PC-9 (cell line): ENCODE data around the gene TUBB. TPM values are rescaled to one million over a fixed set of nuclear protein-coding genes. Genes with fewer than 3 reads are reported as not detected.
"Not testable (repeated sequence)": the region's sequence is repeated elsewhere in the genome, so short reads cannot be mapped to it uniquely, and the experiment has no call there.

ENCODE experiments used
- BruUV-seq: library from RNA; stranded (reverse); fragments of 400-500 nt; replicated peaks from 2 replicates; lab custom pipeline; 2021; lab: Mats Ljungman, UMichigan
- CTCF ChIA-PET: fragments of 300-600 bp; sonication (Branson Sonifier 250); formaldehyde crosslinking; loops from one replicate; lab custom pipeline; 2022; ENCODE audit warnings: antibody characterized with exemption; lab: Charles Lee
- POLR2A ChIA-PET: fragments of 300-600 bp; sonication (Branson Sonifier 250); formaldehyde crosslinking; loops from one replicate; lab custom pipeline; 2022; ENCODE audit warnings: antibody characterized with exemption; ENCODE audit not compliant: unreplicated experiment; lab: Charles Lee
- DNase-seq, 2 experiments: peaks; one replicate each; pipeline versions ENCODE4 v3.0.0 to v3.0.0-alpha.2; 2015 to 2022; ENCODE audit warnings: mixed read lengths in 1 of 2
- H2AFZ ChIP-seq: fragments of 200-600 bp; sonication (generic); 2 replicates; pipeline ENCODE4 v1.8.1; 2017; ENCODE audit warnings: antibody characterized with exemption
- H3F3A ChIP-seq: fragments of 200-600 bp; sonication (generic); 2 replicates; pipeline ENCODE4 v1.8.1; 2017; ENCODE audit warnings: antibody characterized with exemption, mild to moderate bottlenecking, low read depth; ENCODE audit not compliant: insufficient read depth
- H3K27ac ChIP-seq: fragments of 200-600 bp; sonication (generic); 2 replicates; pipeline ENCODE4 v1.6.1; 2016; ENCODE audit warnings: mixed run types
- H3K27me3 ChIP-seq: fragments of 200-600 bp; sonication (generic); 2 replicates; pipeline ENCODE4 v1.6.1; 2016; ENCODE audit warnings: low read depth, mixed run types; ENCODE audit not compliant: insufficient read depth
- H3K36me3 ChIP-seq: fragments of 200-600 bp; sonication (generic); 2 replicates; pipeline ENCODE4 v1.6.1; 2016; ENCODE audit warnings: low read depth, mixed run types
- H3K4me1 ChIP-seq: fragments of 200-600 bp; sonication (generic); replicated peaks from 2 replicates; pipeline ENCODE4 v1.6.1; 2016; ENCODE audit warnings: mixed run types; ENCODE audit not compliant: insufficient read depth
- H3K4me2 ChIP-seq: fragments of 200-600 bp; sonication (generic); 2 replicates; pipeline ENCODE4 v1.6.1; 2017; ENCODE audit warnings: mixed run types
- H3K4me3 ChIP-seq: fragments of 200-600 bp; sonication (generic); 2 replicates; pipeline ENCODE4 v1.6.1; 2016; ENCODE audit warnings: mixed run types
- H3K79me2 ChIP-seq: fragments of 200-600 bp; sonication (generic); 2 replicates; pipeline ENCODE4 v1.6.1; 2017; ENCODE audit warnings: low read depth, mixed run types
- H3K9me2 ChIP-seq: fragments of 200-600 bp; sonication (generic); 2 replicates; pipeline ENCODE4 v1.8.1; 2017; ENCODE audit warnings: mild to moderate bottlenecking; ENCODE audit not compliant: insufficient read depth
- H3K9me3 ChIP-seq: fragments of 200-600 bp; sonication (generic); 2 replicates; pipeline ENCODE4 v1.8.1; 2016; ENCODE audit warnings: low read depth; ENCODE audit not compliant: insufficient read depth
- H4K20me1 ChIP-seq: fragments of 200-600 bp; sonication (generic); 2 replicates; pipeline ENCODE4 v1.8.1; 2017; ENCODE audit not compliant: insufficient read depth
- EZH2 ChIP-seq: fragments of 200-600 bp; sonication (generic); IDR thresholded peaks from 2 replicates; pipeline ENCODE4 v1.8.0; 2017; ENCODE audit warnings: antibody characterized with exemption, low read depth
- intact Hi-C: fragments of 100-400 bp; cut with micrococcal nuclease; formaldehyde crosslinking; loops from one replicate; pipeline ENCODE4 v1.10.0; 2022; ENCODE audit not compliant: unreplicated experiment
- total RNA-seq: library from RNA; stranded (reverse); gene quantifications from 2 replicates; pipeline ENCODE4 v1.2.3, GENCODE V29; 2021
- TF ChIP-seq, protein P1 (sequence below): fragments of 200-600 bp; sonication (generic); conservative IDR thresholded peaks from 2 replicates; pipeline ENCODE4 v1.6.1; 2017; ENCODE audit warnings: mixed run types, antibody characterized with exemption, mild to moderate bottlenecking, moderate library complexity

TUBB gene
- total RNA-seq, 1 experiment from 2014 or later: 901 TPM

DNA sequence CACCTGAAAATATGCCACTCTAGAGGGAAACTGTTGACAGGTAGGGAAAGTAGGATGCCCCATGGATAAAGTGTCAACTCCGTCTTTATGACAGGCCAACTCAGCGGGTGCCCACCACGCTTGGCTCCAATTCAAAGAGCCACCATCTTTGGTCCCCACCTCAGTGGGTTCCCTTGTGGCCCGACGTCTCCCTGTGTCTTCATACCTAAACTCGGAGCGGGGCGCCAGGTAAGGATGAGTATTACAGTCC, 3.3 kb upstream of the TUBB start:
- no peak for TF ChIP-seq EZH2
- TF ChIP-seq, protein P1, sequence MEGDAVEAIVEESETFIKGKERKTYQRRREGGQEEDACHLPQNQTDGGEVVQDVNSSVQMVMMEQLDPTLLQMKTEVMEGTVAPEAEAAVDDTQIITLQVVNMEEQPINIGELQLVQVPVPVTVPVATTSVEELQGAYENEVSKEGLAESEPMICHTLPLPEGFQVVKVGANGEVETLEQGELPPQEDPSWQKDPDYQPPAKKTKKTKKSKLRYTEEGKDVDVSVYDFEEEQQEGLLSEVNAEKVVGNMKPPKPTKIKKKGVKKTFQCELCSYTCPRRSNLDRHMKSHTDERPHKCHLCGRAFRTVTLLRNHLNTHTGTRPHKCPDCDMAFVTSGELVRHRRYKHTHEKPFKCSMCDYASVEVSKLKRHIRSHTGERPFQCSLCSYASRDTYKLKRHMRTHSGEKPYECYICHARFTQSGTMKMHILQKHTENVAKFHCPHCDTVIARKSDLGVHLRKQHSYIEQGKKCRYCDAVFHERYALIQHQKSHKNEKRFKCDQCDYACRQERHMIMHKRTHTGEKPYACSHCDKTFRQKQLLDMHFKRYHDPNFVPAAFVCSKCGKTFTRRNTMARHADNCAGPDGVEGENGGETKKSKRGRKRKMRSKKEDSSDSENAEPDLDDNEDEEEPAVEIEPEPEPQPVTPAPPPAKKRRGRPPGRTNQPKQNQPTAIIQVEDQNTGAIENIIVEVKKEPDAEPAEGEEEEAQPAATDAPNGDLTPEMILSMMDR: no peak
- ChIA-PET CTCF (interaction anchor here (0.6 to 1.1 kb wide), 5 partner anchors 11 to 172 kb away, joined by 3 to 7 read pairs (median 3); partner anchors contain the start of gene DHX16), POLR2A (interaction anchor here (0.6 to 1.0 kb wide), 4 partner anchors 26 to 141 kb away, joined by 3 to 5 read pairs (median 4); partner anchors contain the start of gene NRM)
- Histone ChIP-seq H3K27ac (peak overlapping the region; percentile 40), H3K9me2 (no peaks in the 10 kb centered on the region), H3K9me3 (no peaks in the 10 kb centered on the region), H3K79me2 (peaks cover 32% of the 10 kb centered on the region), H3K4me2 (peak overlapping the region; percentile 96), H3K36me3 (peaks cover 3% of the 10 kb centered on the region; the same call in 1 of the 2 replicates), H3K27me3 (no peaks in the 10 kb centered on the region), H4K20me1 (peaks cover 4% of the 10 kb centered on the region; the same call in 1 of the 2 replicates), H3K4me1 (peaks cover 30% of the 10 kb centered on the region), H2AFZ (peak overlapping the region; percentile 74), H3K4me3 (peak overlapping the region; percentile 85), H3F3A (peaks cover 13% of the 10 kb centered on the region; the same call in 1 of the 2 replicates)
- no peak for DNase-seq
- BruUV-seq: no TSS peak
- intact Hi-C loops: loop anchor here (1.0 kb wide), 3 partner anchors 30 to 100 kb away; partner anchors contain the start of genes MRPS18B and PPP1R10

DNA sequence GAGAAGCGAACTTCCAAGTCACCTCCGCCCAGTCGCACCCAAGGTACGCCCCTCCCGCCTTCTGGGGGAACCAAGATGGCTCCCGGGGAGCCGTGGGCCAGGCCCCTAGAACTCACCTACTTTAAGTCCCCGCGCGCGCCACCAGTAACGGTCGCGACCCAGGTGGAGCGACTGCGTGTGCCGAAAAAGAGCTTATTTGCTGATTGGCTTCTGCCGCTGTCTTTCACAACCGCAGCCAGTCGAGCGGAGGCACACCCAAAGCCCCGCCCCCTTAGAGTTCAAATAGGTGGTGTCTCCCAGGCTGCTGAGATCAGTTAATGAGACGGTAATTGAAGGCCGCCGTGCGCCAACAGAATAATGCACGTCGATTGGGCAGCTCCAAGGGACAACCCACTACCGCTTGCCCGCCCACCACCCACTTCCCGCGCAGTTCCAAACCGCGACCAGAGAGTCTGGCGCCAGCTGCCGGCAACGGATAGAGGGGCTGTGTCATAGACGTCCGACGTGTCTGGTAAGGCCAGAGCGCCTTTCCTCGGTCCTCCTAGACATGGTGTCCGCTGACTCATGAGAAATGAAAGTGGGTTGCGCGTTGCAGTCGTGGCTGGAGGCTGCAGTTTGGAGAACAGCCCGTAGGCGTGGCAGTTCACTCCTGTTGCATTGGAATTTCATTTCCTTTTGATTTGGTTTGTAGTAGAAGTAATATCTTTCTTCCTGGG, 2.9 kb upstream of the TUBB start, which contains the start of gene MDC1:
TSS of gene MDC1 (minus strand) at position 153 of the 716 bp plus-strand sequence. CDS start 2,106 bp downstream, outside the sequence.
- H3K4me2 ChIP-seq: peak within 1 kb of the TSS; percentile 96
- no peaks in the 10 kb centered on the region for H3K27me3 ChIP-seq
- intact Hi-C loops: loop anchor here (1.0 kb wide), 3 partner anchors 30 to 100 kb away; partner anchors contain the start of genes MRPS18B and PPP1R10
- DNase-seq: peak; percentile 99 to 100
- peaks cover 5% of the 10 kb centered on the region; the same call in 1 of the 2 replicates for H3K36me3 ChIP-seq
- peak within 1 kb of the TSS; percentile 85 for H3K4me3 ChIP-seq
- H3K27ac ChIP-seq: peak within 1 kb of the TSS; percentile 82
- no peaks in the 10 kb centered on the region for H3K9me3 ChIP-seq
- CTCF ChIA-PET: interaction anchor here (0.6 to 1.1 kb wide), 6 partner anchors 12 to 172 kb away, joined by 3 to 7 read pairs (median 4); partner anchors contain the start of gene DHX16
- no TSS peak for BruUV-seq
- H4K20me1 ChIP-seq: peaks cover 8% of the 10 kb centered on the region
- H3K9me2 ChIP-seq: no peaks in the 10 kb centered on the region
- H3F3A ChIP-seq: peaks cover 18% of the 10 kb centered on the region; the same call in 1 of the 2 replicates
- peak within 1 kb of the TSS; percentile 74 for H2AFZ ChIP-seq
- POLR2A ChIA-PET: interaction anchor here (0.5 to 1.0 kb wide), 10 partner anchors 27 to 486 kb away, joined by 3 to 14 read pairs (median 4); partner anchors contain the start of gene NRM
- peaks cover 37% of the 10 kb centered on the region for H3K79me2 ChIP-seq
- peaks cover 32% of the 10 kb centered on the region for H3K4me1 ChIP-seq
- TF ChIP-seq, protein P1: no peak
- no peak for TF ChIP-seq EZH2

DNA sequence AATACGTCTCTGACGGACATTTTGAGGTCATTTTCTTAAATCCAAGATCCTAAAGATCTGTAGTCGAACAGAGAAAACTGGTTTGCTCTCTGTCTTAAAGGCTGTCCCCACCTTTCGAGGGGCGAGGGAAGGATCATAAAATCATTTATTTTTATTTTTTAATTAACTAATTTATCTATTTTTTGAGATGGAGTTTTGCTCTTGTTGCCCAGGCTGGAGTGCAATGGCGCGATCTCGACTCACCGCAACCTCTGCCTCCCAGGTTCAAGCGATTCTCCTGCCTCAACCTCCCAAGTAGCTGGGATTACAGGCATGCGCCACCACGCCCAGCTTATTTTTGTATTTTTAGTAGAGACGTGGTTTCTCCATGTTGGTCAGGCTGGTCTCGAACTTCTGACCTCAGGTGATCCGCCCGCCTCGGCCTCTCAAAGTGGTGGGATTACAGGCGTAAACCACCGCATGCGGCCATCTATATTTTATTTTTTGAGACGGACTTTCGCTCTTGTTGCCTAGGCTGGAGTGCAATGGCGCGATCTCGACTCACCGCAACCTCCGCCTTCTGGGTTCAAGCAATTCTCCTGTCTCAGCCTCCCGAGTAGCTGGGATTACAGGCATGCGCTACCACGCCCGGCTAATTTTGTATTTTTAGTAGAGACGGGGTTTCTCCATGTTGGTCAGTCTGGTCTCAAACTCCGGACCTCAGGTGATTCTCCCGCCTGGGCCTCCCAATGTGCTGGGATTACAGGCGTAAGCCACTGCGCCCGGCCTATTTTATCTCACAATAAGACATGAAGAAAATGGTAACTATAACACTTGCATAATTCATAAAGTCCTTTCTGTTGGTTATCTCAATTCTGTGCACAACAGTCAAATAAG, 2.1 kb upstream of the TUBB start:
- H3K79me2 ChIP-seq: peaks cover 45% of the 10 kb centered on the region

More for the DNA sequence above, 2.1 kb upstream of the TUBB start:
- POLR2A ChIA-PET: interaction anchor here (0.6 to 0.7 kb wide), 2 partner anchors 34 to 421 kb away, joined by 3 to 6 read pairs; partner anchors contain the start of gene PSORS1C2
- not testable (repeated sequence) for H3K27me3 ChIP-seq, DNase-seq, H3K9me2 ChIP-seq, H3K9me3 ChIP-seq, H3K36me3 ChIP-seq
- Histone ChIP-seq H3K4me3 (peak overlapping the region; percentile 56), H3F3A (peaks cover 24% of the 10 kb centered on the region; the same call in 1 of the 2 replicates), H3K4me1 (peaks cover 39% of the 10 kb centered on the region), H3K4me2 (peak overlapping the region; percentile 76), H3K27ac (peak overlapping the region; percentile 82), H2AFZ (peak overlapping the region; percentile 72; the same call in 1 of the 2 replicates), H4K20me1 (peaks cover 16% of the 10 kb centered on the region)
- intact Hi-C loops: loop anchor here (1.0 kb wide), 3 partner anchors 31 to 101 kb away; partner anchors contain the start of genes MRPS18B and PPP1R10
- CTCF ChIA-PET: interaction anchor here (0.6 kb wide), 1 partner anchor 46 kb away, joined by 6 read pairs; no protein-coding TSS in a partner anchor
- BruUV-seq: TSS peak; percentile 0
